HepG2 (cell line): Measurements from ENCODE around the gene SGF29. TPM values are rescaled to one million over a fixed set of nuclear protein-coding genes. Genes with fewer than 3 reads are reported as not detected.

Experiments used
- AGO2 ChIP-seq: fragments of 200-400 bp; formaldehyde crosslinking; optimal IDR thresholded peaks from 2 replicates; pipeline ENCODE3; 2017; ENCODE audit warnings: mild to moderate bottlenecking, low read depth, low read length, moderate library complexity
- CHD4 ChIP-seq: fragments of 200-600 bp; sonication (generic); IDR thresholded peaks from 2 replicates; pipeline ENCODE4 v1.7.0; 2017; ENCODE audit warnings: mild to moderate bottlenecking, low read length, borderline replicate concordance
- CREB1 ChIP-seq, 2 experiments: fragments of 450-650 bp in 1 of 2; IDR thresholded peaks; 2 replicates each; pipeline ENCODE4 v1.6.1; 2016 to 2017; ENCODE audit warnings: control low read depth in 1 of 2, mild to moderate bottlenecking in 1 of 2, missing compliant biosample characterization in 1 of 2, missing genetic modification characterization in 1 of 2
- EED ChIP-seq: sonication (generic); formaldehyde crosslinking; IDR thresholded peaks from 2 replicates; pipeline ENCODE4 v1.5.0; 2020; ENCODE audit warnings: mild to moderate bottlenecking, missing genetic modification reagents
- MAFF ChIP-seq: IDR thresholded peaks from 2 replicates; pipeline ENCODE4 v1.6.1; 2011; ENCODE audit warnings: low read depth, low read length, improper control_type of control experiment
- NFE2L1 ChIP-seq: sonication (generic); formaldehyde crosslinking; IDR thresholded peaks from 2 replicates; pipeline ENCODE4 v1.4.0; 2020; ENCODE audit warnings: missing genetic modification reagents, mild to moderate bottlenecking, borderline replicate concordance
- NFE2L2 ChIP-seq: fragments of 150-350 bp; IDR thresholded peaks from 2 replicates; pipeline ENCODE4 v1.6.1; 2014; ENCODE audit warnings: low read length
- ZBTB3 ChIP-seq: sonication (generic); formaldehyde crosslinking; IDR thresholded peaks from 2 replicates; pipeline ENCODE4 v1.4.0; 2020; ENCODE audit warnings: low read depth, mild to moderate bottlenecking, moderate library complexity, missing genetic modification reagents, borderline replicate concordance
- ZFP41 ChIP-seq: sonication (generic); formaldehyde crosslinking; IDR thresholded peaks from 2 replicates; pipeline ENCODE4 v1.4.0; 2020; ENCODE audit warnings: mild to moderate bottlenecking, missing genetic modification reagents, borderline replicate concordance
- ZNF10 ChIP-seq: sonication (generic); formaldehyde crosslinking; IDR thresholded peaks from 2 replicates; pipeline ENCODE4 v1.4.0; 2020; ENCODE audit warnings: mild to moderate bottlenecking, low read depth, missing genetic modification reagents, borderline replicate concordance
- ZNF441 ChIP-seq: sonication (generic); formaldehyde crosslinking; IDR thresholded peaks from 2 replicates; pipeline ENCODE4 v1.7.0; 2021; ENCODE audit warnings: missing genetic modification reagents, borderline replicate concordance
- ZNF607 ChIP-seq: sonication (generic); formaldehyde crosslinking; IDR thresholded peaks from 2 replicates; pipeline ENCODE4 v1.5.1; 2020; ENCODE audit warnings: missing genetic modification reagents, mild to moderate bottlenecking, borderline replicate concordance
- ZNF724P ChIP-seq: sonication (generic); formaldehyde crosslinking; IDR thresholded peaks from 2 replicates; pipeline ENCODE4 v1.8.0; 2022; ENCODE audit warnings: missing genetic modification reagents, borderline replicate concordance
- polyA plus RNA-seq, 8 experiments: library from polyadenylated mRNA; depleted of rRNA in 3 of 8; stranded (reverse) in 7 of 8; unstranded in 1 of 8; fragments of >200 nt; fragmentation: Illumina TruSeq in 4 of 8; extraction: Trizol in 4 of 8; gene quantifications; 2 replicates each; pipeline versions ENCODE4 v1.2.1 to v1.2.3, GENCODE V29; 2011 to 2016; ENCODE audit warnings: low read depth in 4 of 8, missing spikeins in 1 of 8, mixed read lengths in 1 of 8; ENCODE audit not compliant: insufficient read depth in 1 of 8
- total RNA-seq, 5 experiments: library from RNA; depleted of rRNA; stranded (reverse); fragments of >200 nt; fragmentation: Illumina TruSeq; extraction: Trizol; gene quantifications; 2 replicates each; pipeline ENCODE4 v1.2.3, GENCODE V29; 2016; ENCODE audit warnings: low read depth in 1 of 5
- TF ChIP-seq, protein P1 (sequence below): sonication (generic); formaldehyde crosslinking; IDR thresholded peaks from 2 replicates; pipeline ENCODE4 v1.5.1; 2020; ENCODE audit warnings: mild to moderate bottlenecking, moderate library complexity, missing genetic modification reagents
- TF ChIP-seq, protein P2 (sequence below): sonication (generic); formaldehyde crosslinking; IDR thresholded peaks from 2 replicates; pipeline ENCODE4 v1.4.0; 2020; ENCODE audit warnings: missing genetic modification reagents, borderline replicate concordance
- TF ChIP-seq, protein P3 (sequence below): sonication (generic); formaldehyde crosslinking; IDR thresholded peaks from 2 replicates; pipeline ENCODE4 v1.9.0; 2021; ENCODE audit warnings: missing genetic modification reagents, borderline replicate concordance
- TF ChIP-seq, protein P4 (sequence below): sonication (generic); formaldehyde crosslinking; IDR thresholded peaks from 2 replicates; pipeline ENCODE4 v1.4.0; 2020; ENCODE audit warnings: missing genetic modification reagents

Gene SGF29
- total and polyA plus RNA-seq, 2 of the 13 experiments (the other 11 are each of a cell fraction or from before 2014, with no cell fraction given), result 5.0 to 29.4 TPM

DNA sequence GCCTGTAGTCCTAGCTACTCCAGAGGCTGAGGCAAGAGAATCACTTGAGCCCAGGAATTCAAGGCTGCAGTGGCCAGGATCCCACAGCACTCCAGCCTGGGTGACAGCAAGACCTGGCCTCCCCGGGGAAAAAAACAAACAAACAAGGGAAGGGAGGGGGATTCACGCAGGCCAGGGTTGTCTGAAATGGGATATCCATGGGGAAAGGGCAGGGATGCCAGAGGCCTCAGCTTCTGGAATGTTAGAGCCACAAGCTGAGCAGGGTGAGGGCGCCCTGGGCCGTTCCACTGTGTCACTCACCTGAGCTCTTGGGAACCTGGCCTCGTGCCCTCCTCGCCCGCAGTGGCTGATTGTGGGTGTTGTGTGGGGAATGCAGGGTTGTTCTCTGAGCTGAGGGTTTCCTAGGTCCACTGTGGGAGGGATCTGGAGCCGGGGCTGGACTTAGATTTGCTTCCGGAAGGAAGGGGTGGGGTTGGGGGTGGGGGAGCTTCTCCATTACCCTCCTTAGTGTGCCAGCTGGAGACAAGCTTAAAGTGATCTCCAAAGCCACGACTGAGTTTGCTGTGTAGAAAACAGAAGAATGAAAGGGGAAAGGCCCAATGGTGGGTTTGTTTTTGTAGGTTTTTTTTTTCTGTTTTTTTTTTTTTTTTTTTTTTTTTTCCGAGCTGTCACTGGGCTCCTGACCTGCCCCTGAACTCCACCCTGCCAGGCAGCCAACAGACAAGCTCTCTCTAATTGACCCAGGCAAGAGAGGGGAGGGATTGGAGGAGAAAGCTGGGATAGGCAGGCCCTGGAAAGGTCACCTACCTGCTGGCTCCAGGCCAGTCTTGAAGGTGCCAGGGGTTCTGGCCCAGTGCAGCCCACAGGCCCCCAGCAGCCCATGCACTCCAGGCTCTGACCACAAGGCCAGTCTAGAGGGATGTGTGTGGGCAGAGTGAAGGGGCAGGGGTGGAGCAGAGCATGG, 56.2 kb downstream of the SGF29 start, which contains the start of gene SULT1A1 (continued):
- TF ChIP-seq ZNF607 (CRISPR knock-in tag), result peak; percentile 89
- TF ChIP-seq, protein P1, sequence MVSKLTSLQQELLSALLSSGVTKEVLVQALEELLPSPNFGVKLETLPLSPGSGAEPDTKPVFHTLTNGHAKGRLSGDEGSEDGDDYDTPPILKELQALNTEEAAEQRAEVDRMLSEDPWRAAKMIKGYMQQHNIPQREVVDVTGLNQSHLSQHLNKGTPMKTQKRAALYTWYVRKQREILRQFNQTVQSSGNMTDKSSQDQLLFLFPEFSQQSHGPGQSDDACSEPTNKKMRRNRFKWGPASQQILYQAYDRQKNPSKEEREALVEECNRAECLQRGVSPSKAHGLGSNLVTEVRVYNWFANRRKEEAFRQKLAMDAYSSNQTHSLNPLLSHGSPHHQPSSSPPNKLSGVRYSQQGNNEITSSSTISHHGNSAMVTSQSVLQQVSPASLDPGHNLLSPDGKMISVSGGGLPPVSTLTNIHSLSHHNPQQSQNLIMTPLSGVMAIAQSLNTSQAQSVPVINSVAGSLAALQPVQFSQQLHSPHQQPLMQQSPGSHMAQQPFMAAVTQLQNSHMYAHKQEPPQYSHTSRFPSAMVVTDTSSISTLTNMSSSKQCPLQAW (CRISPR knock-in tag), result no peak
- no peak for TF ChIP-seq AGO2
- TF ChIP-seq ZNF10, result no peak
- 0 out of 2 replicates have a peak, but pooled peaks have one; percentile 23 for TF ChIP-seq ZFP41
- peak; percentile 88; the same call in 1 of the 2 replicates for TF ChIP-seq ZNF441 (CRISPR knock-in tag)
- peak; percentile 44; the same call in 1 of the 2 replicates for TF ChIP-seq ZNF724P (CRISPR knock-in tag)
- TF ChIP-seq, protein P2, sequence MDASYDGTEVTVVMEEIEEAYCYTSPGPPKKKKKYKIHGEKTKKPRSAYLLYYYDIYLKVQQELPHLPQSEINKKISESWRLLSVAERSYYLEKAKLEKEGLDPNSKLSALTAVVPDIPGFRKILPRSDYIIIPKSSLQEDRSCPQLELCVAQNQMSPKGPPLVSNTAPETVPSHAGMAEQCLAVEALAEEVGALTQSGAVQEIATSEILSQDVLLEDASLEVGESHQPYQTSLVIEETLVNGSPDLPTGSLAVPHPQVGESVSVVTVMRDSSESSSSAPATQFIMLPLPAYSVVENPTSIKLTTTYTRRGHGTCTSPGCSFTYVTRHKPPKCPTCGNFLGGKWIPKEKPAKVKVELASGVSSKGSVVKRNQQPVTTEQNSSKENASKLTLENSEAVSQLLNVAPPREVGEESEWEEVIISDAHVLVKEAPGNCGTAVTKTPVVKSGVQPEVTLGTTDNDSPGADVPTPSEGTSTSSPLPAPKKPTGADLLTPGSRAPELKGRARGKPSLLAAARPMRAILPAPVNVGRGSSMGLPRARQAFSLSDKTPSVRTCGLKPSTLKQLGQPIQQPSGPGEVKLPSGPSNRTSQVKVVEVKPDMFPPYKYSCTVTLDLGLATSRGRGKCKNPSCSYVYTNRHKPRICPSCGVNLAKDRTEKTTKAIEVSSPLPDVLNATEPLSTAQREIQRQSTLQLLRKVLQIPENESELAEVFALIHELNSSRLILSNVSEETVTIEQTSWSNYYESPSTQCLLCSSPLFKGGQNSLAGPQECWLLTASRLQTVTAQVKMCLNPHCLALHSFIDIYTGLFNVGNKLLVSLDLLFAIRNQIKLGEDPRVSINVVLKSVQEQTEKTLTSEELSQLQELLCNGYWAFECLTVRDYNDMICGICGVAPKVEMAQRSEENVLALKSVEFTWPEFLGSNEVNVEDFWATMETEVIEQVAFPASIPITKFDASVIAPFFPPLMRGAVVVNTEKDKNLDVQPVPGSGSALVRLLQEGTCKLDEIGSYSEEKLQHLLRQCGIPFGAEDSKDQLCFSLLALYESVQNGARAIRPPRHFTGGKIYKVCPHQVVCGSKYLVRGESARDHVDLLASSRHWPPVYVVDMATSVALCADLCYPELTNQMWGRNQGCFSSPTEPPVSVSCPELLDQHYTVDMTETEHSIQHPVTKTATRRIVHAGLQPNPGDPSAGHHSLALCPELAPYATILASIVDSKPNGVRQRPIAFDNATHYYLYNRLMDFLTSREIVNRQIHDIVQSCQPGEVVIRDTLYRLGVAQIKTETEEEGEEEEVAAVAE (CRISPR knock-in tag), result peak; percentile 66
- no peak for TF ChIP-seq NFE2L2
- TF ChIP-seq EED, result 0 out of 2 replicates have a peak, but pooled peaks have one; percentile 5
- TF ChIP-seq CHD4, result no peak; the same call in 1 of the 2 replicates
- TF ChIP-seq, protein P3, sequence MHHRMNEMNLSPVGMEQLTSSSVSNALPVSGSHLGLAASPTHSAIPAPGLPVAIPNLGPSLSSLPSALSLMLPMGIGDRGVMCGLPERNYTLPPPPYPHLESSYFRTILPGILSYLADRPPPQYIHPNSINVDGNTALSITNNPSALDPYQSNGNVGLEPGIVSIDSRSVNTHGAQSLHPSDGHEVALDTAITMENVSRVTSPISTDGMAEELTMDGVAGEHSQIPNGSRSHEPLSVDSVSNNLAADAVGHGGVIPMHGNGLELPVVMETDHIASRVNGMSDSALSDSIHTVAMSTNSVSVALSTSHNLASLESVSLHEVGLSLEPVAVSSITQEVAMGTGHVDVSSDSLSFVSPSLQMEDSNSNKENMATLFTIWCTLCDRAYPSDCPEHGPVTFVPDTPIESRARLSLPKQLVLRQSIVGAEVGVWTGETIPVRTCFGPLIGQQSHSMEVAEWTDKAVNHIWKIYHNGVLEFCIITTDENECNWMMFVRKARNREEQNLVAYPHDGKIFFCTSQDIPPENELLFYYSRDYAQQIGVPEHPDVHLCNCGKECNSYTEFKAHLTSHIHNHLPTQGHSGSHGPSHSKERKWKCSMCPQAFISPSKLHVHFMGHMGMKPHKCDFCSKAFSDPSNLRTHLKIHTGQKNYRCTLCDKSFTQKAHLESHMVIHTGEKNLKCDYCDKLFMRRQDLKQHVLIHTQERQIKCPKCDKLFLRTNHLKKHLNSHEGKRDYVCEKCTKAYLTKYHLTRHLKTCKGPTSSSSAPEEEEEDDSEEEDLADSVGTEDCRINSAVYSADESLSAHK, result no peak
- TF ChIP-seq NFE2L1, result no peak; the same call in 1 of the 2 replicates
- TF ChIP-seq, protein P4, sequence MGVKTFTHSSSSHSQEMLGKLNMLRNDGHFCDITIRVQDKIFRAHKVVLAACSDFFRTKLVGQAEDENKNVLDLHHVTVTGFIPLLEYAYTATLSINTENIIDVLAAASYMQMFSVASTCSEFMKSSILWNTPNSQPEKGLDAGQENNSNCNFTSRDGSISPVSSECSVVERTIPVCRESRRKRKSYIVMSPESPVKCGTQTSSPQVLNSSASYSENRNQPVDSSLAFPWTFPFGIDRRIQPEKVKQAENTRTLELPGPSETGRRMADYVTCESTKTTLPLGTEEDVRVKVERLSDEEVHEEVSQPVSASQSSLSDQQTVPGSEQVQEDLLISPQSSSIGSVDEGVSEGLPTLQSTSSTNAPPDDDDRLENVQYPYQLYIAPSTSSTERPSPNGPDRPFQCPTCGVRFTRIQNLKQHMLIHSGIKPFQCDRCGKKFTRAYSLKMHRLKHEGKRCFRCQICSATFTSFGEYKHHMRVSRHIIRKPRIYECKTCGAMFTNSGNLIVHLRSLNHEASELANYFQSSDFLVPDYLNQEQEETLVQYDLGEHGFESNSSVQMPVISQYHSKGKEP (CRISPR knock-in tag), result 0 out of 2 replicates have a peak, but pooled peaks have one; percentile 67
- no peak for TF ChIP-seq ZBTB3 (CRISPR knock-in tag)
- TF ChIP-seq CREB1 (IDR thresholded peaks at IDR 0.05), result no peak
- TF ChIP-seq CREB1 (CRISPR knock-in tag; IDR thresholded peaks at IDR 0.05), result no peak
- no peak for TF ChIP-seq MAFF
